NCI-H2029 (cell line): ENCODE results near the gene ERG.

Experiments used
- DNase-seq: peaks from one replicate; lab custom pipeline; 2025; lab: John Stamatoyannopoulos, UW

Gene ERG

DNA sequence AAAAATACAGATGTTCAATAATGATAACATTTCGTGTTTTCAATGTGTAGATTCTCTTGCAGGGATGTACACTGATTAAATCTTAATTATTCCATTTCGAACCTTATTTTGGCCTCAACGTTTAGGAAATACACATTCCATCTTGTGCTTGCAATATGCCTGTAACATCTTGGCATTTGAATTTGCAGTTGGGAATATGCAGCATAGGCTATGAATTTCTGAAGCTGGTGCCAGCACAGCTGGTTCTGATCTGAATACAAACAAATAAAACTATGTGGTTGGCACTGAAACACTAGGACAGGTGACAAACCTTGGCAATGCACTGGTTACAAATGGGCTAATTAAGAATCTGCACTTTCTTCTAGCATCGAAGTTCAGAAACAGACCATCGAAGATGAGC is 108.4 kb downstream of the ERG start:
- DNase-seq, result no peak

DNA sequence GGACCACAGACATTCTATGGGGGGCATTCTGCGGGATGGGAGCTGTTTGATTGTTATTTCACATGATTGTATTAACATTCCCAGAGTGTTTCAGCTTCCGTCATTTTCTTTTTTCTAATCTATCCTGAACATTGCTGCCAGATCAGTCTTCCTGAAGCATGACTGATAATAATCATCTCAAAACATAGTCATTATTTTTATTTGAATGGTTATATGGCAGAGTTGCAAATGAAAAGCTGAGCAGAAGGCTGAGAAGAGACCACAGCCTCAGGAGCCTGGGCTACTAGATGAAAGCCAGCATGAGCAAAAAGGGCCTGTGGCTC is 109.0 kb downstream of the ERG start:
- DNase-seq, result no peak

DNA sequence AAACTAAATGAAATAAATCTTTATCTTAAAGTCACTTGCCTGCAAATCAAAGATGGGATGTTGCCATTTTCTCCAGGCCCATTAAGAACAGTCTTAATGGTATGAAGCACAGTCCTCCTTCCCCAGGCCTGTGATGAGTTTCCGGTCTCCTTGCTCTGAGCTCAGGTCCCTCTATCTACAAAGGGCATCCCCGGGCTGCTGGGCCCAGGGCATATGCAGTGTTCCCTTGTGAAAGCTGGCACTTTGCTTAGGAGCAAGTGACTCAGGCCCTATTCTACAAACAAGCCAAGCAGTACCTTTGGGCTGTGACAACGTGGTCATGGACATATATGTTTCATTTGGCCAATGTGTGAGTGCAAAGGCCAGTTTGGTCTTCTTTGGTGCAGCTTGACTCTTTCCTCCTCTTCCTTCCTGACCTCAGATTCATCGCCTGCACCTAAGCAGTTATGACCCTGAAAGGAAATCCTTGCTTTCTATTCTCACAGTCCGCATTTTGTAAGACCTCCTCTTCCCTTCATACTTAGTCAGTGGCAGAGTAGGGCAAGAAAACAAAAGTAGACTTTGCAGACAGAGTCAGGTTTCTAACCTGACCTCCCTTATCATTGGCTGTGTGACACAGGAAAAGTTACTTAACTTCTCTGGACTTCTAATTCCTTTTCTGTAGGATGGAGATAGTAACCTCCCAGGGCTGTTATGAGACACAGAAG is 109.5 kb downstream of the ERG start:
- no peak for DNase-seq

DNA sequence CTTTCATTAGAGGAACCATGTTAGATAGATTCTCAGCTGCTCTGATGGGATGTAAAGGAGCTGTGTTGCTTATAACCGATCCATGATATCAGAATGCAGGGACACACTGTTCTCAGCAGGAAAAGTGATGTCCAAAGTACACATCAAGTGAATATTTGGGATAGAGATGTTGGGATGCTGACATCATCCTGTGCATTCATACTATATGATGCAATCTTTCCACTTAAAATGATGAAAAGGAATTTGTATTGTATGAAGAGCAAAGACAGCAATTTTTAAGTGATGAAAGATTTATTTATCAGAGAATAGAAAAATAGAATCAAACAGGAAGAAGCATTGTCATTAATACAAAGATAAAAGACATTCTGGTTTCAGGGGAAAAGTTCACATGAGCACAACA is 110.1 kb downstream of the ERG start:
- DNase-seq, result no peak

- no peak for DNase-seq
Measured at GRCh38 chr21:38386967-38387366, 111.3 kb downstream of the ERG start.

GRCh38 chr21:38385427-38386175 is 112.7 kb downstream of the ERG start:
- no peak for DNase-seq

DNA sequence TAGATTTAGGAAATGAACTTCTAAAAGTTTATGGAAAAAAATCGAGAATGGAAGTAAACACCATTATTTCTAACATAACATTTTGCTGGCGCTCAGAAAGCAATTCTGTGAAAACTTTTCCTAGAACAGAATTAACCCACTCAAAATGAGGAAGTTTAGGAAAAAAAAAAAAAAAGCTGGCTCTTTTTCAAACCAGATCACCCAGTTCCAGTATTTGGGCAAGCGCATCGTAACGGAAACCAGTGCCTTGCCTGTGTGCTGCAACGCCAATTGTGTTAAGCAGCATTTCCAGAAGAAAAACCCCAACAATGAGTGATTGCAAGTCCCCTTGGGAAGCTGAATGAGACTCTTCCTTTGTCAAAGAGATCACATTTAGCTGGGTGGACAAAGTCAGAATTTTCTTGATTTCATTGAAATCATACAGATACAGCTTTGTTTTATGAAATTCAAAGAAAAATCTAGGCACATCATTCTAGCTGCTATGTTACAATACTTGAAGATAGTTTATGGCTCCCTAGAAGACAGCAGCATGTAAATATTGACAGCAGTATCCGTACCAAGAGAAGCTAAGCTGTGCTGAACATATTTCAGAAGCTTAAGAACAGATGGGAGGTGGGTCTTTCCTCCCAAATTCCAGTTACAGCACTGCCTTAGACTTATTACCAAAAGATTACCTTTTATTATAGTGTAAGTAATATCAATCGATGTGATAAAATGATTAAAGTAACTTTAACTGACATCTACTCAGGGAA is 113.4 kb downstream of the ERG start:
- DNase-seq, result no peak

DNA sequence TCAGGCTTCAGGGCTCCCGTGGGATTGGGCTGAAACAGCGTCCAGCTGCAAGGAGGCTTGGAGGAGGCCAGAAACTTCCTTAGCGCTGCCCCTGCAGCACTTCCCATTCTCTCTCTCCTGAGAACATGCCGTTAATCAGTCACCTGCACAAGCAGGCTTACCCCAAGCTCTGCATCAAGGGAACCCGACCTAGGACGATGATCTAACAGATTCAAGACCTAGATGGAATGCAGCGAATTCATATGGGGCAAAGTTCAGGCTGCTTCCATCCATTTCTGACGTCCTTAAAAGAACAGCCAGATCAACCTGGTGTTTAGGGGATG is 114.1 kb downstream of the ERG start:
- DNase-seq, result no peak

- no peak for DNase-seq
Measured at GRCh38 chr21:38383411-38384237, 114.7 kb downstream of the ERG start.

GRCh38 chr21:38380481-38381137 is 117.7 kb downstream of the ERG start:
- no peak for DNase-seq

GRCh38 chr21:38379147-38379546 is 119.1 kb downstream of the ERG start:
- DNase-seq, result no peak

- DNase-seq, result no peak
Measured at GRCh38 chr21:38377165-38378088, 120.8 kb downstream of the ERG start.

DNA sequence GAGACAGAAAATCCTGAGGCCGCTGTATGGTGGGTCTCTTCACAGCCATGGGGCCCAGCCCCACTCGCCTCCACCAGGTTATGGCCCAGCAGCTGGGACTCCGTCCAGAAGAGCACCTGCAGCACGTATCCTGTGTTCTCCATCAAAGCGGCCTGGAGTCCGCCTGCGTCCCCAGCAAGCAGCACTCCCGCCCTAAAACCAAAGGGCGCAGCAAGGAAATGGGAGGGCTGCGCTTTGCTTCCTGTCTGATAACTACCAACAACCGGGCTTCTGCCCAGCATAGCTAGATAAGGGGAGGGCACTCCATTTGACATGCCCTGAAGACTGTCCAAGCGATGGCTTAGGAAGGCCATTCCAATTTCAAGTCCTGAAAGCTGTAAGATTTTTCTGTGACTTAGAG is 121.6 kb downstream of the ERG start:
- DNase-seq, result no peak

- DNase-seq, result no peak
Measured at GRCh38 chr21:38376235-38376634, 122.0 kb downstream of the ERG start.

- DNase-seq, result no peak
Measured at GRCh38 chr21:38367646-38368045, 130.6 kb downstream of the ERG start.

DNA sequence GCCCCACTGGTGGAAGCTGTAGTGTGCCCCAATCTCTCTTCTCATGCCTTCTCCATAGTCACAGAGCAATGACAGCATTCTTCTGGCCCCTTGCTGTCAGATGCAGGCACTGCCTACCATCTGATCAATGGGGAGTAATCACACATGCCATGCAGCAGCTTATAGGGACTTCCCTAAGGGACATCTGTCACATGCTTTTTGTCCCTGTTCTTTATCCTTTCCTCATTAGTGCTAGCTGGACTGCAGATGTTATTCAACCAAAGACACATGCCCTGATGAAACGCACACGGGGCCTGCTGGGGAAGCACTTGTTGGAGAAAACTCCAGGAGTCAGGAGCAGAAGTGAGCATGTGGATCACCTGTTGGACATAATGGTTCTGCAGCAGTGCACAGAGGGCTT is 132.8 kb downstream of the ERG start:
- no peak for DNase-seq

GRCh38 chr21:38363693-38364092 is 134.6 kb downstream of the ERG start:
- no peak for DNase-seq

DNA sequence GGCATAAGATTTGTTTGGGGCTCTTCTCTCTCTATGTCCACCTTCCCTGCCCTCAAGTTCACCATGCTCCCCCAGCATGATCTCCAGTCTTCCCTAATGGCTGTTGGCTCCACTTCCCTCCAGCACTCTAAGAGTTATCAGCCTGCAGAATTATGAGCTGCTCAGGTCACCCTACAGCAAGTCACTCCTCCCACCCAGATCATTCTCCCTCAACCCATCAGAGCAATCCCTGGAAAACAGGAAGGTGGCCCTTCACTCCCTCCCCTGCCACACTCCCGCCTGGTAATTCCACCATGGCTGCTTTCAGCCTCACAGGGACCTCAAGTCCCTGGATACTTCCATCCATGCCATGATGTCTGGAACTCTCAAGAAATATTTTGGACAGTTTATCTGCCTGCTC is 137.0 kb downstream of the ERG start:
- no peak for DNase-seq

DNA sequence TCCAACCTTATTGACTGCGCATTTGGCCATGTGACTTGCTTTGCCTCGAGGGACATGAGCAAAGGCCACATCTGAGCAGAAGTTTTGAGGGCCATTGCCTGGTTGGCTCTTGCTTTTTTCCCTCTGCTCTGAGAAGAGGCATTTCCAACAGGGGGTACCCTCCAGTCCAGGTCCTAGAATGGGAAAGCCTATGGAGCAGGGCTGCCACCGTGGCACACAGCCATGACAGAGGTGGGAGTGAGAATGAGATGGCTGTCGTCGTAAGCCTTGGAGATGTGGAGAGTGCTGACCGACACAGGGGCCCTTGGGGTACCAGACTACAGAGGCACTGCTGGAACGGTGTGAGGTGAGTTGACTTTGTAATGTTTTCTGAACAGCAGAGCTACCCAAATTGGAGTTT is 138.4 kb downstream of the ERG start:
- DNase-seq, result no peak

DNA sequence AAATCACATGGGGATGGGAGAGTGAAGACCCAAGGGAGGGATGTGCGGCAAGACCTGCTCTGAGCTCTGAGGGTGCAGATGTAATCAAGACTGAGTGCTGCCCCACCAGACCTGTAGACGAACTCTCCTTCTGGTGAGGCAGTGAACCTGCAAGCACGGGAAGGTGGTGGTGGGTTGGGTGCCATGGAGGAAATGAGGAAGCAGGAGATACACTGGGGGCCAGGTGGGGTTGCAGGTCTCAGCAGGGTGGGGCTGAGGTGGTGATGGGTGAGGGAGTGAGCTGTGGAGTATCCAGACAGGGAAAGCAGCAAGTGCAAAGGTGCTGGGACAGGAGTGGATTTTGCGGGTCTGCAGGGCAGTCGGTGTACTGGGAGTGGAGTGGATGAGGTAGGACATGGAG is 139.2 kb downstream of the ERG start:
- DNase-seq, result no peak

GRCh38 chr21:38358666-38359065 is 139.6 kb downstream of the ERG start:
- no peak for DNase-seq
